GM12875 (cell line): ENCODE data around the gene RBMS1.

ENCODE experiments used
- H3K4me3 ChIP-seq: one replicate; pipeline ENCODE4 v1.5.1; 2011; ENCODE audit warnings: low read depth, low read length, control low read depth
- TF ChIP-seq, protein P1 (sequence below): IDR thresholded peaks from 2 replicates; pipeline ENCODE4 v1.5.1; 2011; ENCODE audit warnings: low read depth, mild to moderate bottlenecking, control low read depth, inconsistent platforms, low read length, moderate library complexity, borderline replicate concordance; ENCODE audit not compliant: insufficient read depth

RBMS1 gene

GRCh38 chr2:160471950-160472349 lies 21.7 kb downstream of the RBMS1 start:
- no peak overlapping the region for H3K4me3 ChIP-seq
- TF ChIP-seq, protein P1, sequence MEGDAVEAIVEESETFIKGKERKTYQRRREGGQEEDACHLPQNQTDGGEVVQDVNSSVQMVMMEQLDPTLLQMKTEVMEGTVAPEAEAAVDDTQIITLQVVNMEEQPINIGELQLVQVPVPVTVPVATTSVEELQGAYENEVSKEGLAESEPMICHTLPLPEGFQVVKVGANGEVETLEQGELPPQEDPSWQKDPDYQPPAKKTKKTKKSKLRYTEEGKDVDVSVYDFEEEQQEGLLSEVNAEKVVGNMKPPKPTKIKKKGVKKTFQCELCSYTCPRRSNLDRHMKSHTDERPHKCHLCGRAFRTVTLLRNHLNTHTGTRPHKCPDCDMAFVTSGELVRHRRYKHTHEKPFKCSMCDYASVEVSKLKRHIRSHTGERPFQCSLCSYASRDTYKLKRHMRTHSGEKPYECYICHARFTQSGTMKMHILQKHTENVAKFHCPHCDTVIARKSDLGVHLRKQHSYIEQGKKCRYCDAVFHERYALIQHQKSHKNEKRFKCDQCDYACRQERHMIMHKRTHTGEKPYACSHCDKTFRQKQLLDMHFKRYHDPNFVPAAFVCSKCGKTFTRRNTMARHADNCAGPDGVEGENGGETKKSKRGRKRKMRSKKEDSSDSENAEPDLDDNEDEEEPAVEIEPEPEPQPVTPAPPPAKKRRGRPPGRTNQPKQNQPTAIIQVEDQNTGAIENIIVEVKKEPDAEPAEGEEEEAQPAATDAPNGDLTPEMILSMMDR, result no peak

- H3K4me3 ChIP-seq, result no peak overlapping the region
- TF ChIP-seq, protein P1, result no peak
Observed at GRCh38 chr2:160469621-160470204, 23.9 kb downstream of the RBMS1 start.

- no peak overlapping the region for H3K4me3 ChIP-seq
- TF ChIP-seq, protein P1, result no peak
Observed at GRCh38 chr2:160469164-160469563, 24.4 kb downstream of the RBMS1 start.

GRCh38 chr2:160467086-160467485 lies 26.5 kb downstream of the RBMS1 start:
- TF ChIP-seq, protein P1, result no peak
- no peak overlapping the region for H3K4me3 ChIP-seq

DNA sequence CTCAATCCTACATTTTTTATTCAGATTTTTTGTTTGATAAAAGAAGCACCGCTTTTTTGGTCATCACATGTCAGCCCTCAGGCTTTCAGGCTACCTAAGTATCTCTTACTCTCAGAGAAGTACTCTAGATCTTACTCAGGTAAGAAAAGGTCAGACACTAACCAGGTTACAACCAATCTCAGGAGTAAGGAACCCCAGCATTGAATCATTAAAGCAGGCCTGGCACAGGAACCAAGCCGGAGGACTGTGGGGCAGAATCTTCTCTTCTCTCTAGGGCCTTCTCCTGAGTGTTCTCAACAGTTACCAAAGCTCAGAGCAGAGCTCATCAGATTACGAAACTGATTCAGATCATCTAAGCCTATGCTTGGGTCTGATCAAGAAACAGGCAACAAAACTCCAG lies 28.2 kb downstream of the RBMS1 start:
- H3K4me3 ChIP-seq, result no peak overlapping the region
- TF ChIP-seq, protein P1, result no peak

GRCh38 chr2:160465002-160465401 lies 28.6 kb downstream of the RBMS1 start:
- H3K4me3 ChIP-seq, result no peak overlapping the region
- TF ChIP-seq, protein P1, result no peak

GRCh38 chr2:160464017-160464416 lies 29.6 kb downstream of the RBMS1 start:
- TF ChIP-seq, protein P1, result no peak
- no peak overlapping the region for H3K4me3 ChIP-seq
